COLO668 (cell line): ENCODE data around the gene CCHCR1.

ENCODE experiments used
- DNase-seq: peaks from one replicate; lab custom pipeline; 2025; ENCODE audit not compliant: unreplicated experiment; lab: John Stamatoyannopoulos, UW

Gene CCHCR1

DNA sequence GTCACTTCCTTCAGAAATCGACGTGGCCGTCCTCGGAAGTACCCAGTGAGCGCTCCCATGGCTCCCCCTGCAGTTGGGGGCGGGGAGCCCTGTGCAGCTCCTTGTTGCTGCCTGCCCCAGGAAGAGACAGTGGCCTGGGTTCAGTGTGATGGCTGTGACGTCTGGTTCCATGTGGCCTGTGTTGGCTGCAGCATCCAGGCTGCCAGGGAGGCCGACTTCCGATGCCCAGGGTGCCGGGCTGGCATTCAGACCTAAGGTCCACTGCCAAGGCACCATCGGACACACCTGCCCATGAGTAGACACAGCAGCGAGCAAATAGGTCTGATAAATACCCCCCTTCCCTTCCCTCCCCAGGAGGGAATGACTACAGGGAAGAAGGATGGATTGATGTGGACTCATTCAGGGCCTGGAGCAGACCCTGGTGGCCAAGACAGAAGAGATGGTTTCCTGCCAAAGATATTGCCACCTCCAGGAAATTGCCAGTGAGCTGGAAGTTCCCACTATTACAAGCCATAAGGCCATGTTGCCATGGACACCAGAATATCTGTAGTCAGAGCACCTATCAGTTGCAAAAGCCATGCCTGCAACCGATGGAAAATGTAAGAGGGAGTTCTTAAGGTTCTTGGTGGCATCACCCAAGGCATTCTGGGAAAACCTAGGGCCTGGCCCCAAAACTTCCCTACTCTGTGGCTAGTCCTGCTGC is 5.0 kb upstream of the CCHCR1 start:
- no peak for DNase-seq

GRCh38 chr6:31161216-31162126 is 3.9 kb upstream of the CCHCR1 start:
- DNase-seq: no peak

- DNase-seq: peak; percentile 40
These were observed 1.6 kb upstream of the CCHCR1 start for GRCh38 chr6:31158863-31159855.

DNA sequence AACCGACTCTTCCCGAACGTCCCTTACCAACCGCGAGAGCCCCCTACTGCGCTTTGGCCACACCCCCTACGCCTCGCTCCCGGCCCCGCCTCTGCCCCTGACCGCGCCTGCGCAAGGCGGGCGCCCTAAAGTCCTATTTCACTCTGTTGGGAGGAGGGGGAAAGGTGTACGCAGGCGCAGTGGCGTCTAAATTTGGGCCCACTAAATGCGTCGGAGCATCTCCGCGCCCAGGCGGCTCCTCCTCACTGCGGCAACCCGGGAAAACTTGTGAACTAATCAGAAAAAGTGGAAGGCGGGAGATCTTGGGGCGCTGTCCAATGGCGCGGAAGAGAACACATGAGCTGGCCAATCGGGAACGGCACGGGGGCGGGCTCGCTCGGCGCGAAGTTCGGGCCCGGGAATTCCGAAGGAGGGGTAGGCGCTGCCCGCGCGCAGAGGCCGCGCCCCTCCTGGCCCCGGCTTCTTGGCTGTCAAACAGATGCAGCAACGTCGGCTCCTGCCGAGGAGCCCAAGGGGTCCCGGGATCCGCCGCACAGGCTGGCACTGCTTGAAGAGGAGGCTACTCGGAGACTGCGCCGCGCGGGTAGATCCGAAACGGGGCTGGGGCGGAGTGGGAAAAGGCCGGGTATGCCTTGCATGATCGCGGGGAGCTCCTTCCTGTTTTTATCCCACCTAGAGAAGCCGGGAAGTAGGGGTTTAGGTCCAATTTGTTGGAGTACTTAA is 699 bp upstream of the CCHCR1 start, which contains the start of gene TCF19:
Gene TCF19 (plus strand): TSS at position 450 of the 723 bp plus-strand sequence. CDS start 881 bp downstream, outside the sequence.
- peak; percentile 94 for DNase-seq

DNA sequence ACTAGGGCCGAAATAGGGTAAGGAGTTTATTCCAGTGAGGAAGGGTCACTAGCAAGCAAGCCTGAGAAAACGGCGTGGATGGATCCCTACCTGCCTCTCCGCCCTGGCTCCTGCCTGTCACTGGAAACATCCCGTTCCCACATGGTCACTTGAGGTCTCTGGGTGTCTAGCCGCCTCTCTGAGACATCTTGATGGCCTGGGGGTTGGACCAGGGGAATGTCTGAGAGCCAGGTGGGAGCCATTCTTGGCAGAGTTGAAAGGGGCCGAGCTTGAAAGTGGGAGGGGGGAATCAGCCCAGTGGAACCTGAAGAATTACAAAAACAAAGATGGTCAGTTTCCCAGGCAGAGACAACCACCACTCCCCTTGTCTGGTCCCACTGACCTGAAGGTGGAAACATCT is 961 bp downstream of the CCHCR1 start:
- DNase-seq: no peak

DNA sequence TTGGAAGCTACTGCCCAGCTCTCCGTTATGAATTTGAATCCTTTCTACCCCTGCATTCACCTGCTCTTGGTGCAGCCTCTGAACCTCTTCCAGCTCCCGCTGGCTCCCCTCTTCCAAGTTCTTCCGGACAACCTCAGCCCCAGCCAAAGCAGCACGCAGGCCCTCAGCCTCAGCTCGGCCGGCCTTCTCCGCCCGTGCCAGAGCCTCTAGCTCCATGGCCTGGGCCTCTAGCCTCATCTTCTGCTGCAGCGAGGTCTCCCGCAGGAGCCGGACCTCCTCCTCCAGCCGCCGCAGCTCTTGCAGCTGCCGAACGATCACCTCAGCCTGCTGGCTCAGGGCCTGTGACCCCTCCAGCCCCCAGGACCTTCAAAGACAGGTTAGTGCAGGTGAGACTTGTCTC is 3.2 kb downstream of the CCHCR1 start:
- DNase-seq: no peak

DNA sequence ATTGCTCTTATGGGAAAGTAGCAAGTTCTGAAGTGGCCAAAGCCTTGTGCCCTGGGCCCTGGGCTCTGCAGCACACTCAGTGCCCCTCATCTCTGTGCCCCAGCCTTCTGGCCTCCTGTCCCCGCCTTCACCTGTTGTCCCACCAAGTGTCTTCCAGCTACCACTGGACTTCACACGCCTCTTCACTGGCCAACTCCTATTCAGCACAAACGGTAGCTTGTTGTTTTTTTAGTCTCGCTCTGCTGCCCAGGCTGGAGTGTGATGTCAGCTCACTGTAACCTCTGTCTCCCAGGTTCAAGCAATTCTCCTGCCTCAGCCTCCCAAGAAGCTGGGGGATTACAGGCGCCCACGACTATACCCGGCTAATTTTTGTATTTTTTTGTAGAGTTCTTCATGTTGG is 4.8 kb downstream of the CCHCR1 start:
- peak; percentile 2 for DNase-seq

GRCh38 chr6:31149827-31150447 is 7.7 kb downstream of the CCHCR1 start:
- DNase-seq: no peak

DNA sequence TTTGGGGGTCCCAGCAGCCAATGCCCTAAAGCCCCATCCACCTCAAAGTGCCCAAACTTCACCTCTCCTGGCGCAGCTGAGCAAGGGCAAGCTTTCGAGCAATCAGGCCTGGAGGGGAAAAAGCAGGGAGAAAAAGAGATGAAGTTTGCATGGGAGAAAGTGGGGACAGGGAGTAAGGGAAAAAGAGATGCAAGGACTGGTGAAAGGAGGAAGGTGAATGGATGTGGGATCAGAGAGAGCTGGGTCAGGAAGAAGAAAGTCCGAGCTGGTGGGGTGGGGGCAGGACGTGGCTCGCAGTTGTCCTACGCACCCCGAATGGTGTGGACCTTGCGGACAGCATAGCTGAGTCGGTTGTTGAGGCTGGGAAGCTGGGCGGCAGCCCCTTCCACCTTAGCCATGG is 12.2 kb downstream of the CCHCR1 start:
- DNase-seq: no peak

- no peak for DNase-seq
These were observed 12.6 kb downstream of the CCHCR1 start for GRCh38 chr6:31144970-31145340.

GRCh38 chr6:31144296-31144969 is 13.2 kb downstream of the CCHCR1 start:
- no peak for DNase-seq

DNA sequence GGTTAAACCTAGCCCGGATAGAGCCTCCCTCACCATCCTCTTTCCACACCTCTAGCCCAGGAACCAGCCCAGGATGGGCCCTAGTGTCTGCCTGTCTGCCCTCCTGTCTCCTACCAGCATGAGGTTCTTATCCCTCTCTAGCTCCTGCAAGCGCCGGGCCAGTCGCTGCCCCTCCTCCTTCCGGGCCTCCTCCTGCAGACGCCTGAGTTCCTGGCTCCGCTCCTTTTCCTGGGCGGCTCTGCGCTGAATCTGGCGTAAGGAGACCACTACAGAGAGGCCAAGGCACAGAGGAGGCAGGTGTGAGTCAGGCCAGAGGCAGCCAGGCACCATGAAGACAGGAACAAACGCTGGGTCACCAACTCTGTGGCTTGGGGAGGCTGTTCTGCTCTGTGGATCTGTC is 14.5 kb downstream of the CCHCR1 start:
- no peak for DNase-seq

- no peak for DNase-seq
These were observed 15.2 kb downstream of the CCHCR1 start for GRCh38 chr6:31142361-31142761.

DNA sequence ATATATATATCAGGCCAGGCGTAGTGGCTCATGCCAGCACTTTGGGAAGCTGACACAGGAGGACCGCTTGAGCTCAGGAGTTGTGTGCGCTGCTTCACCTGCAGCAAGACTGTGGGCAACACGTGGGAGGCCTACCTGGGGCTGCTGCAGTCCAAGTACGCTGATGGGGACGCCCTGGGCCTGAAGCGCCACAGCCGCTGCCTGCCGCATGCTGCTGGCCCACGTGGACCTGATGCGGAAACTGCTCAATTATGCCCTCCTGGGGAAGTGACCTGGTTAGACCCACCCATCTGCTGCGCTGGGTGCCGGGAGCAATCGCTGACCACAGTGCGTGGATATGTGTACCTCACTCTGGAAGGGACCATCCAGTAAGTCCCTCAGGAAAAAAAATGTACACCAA is 17.0 kb downstream of the CCHCR1 start:
- DNase-seq: no peak

- no peak for DNase-seq
These were observed 18.0 kb downstream of the CCHCR1 start for GRCh38 chr6:31139599-31139998.

- no peak for DNase-seq
These were observed 18.6 kb downstream of the CCHCR1 start, which contains the start of gene PSORS1C2 for GRCh38 chr6:31138982-31139381. PSORS1C2 (minus strand) TSS chr6:31139066; CDS start chr6:31139026, 40 bp downstream.

DNA sequence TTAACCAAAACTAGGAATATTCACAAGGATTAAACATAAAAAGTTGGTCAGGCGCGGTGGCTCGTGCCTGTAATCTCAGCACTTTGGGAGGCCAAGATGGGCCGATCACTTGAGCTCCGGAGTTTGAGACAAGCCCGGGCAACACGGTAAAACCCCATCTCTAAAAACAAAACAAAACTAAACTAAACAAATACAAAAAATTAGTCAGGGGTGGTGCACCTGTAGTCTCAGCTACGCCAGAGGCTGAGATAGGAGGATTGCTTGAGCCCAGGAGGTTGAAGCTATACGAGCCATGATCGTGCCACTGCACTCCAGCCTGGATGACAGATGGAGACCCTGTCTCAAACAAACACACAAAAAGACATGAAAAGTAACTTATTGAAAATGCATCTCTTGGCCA is 21.9 kb downstream of the CCHCR1 start:
- no peak for DNase-seq

DNA sequence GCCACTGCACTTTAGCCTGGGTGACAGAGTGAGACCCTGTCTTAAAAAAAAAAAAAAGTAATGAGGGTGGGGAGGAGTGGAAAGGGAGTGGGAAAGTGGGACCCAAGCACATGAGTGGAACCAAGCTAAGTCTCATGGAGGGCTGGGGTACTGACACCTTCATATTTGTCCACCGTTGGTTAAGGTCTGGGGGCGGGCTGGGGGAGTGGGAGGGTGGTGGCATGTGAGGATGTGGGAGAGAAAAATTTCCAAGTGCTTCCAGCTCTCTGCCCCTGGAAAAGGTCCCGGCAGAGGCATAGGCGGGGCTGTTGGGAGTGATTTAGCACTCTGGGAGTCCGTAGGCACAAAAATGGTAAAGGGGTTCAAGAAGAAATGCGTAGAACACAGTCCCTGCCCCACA is 24.8 kb downstream of the CCHCR1 start:
- DNase-seq: no peak

DNA sequence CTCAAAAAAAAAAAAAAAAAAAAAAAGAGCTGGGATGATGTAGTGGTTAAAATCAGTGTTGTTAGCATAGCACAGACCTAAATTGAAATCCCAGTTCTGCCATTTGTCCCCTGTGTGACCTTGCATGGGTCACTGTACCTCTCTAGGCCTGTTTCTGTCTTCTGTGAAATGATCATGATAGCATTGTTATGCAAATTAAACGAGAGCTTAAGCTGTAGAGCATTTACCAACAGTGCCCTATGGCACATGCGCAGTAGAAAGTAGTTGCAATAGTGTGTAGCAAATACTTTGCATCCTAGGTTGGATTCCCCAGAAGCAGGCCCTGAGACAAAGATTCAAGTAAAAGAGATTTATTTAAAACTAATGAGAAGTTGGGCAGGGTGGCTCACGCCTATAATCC is 26.0 kb downstream of the CCHCR1 start:
- DNase-seq: no peak
